ENCODE measurements around the gene FGD1. TPM values are rescaled to one million over a fixed set of nuclear protein-coding genes. Genes with fewer than 3 reads are reported as not detected.
"Not testable (repeated sequence)": the region's sequence is repeated elsewhere in the genome, so short reads cannot be mapped to it uniquely, and the experiment has no call there.

Gene FGD1
- total RNA-seq, 2 experiments from 2014 or later: 0.08 to 0.13 TPM

DNA sequence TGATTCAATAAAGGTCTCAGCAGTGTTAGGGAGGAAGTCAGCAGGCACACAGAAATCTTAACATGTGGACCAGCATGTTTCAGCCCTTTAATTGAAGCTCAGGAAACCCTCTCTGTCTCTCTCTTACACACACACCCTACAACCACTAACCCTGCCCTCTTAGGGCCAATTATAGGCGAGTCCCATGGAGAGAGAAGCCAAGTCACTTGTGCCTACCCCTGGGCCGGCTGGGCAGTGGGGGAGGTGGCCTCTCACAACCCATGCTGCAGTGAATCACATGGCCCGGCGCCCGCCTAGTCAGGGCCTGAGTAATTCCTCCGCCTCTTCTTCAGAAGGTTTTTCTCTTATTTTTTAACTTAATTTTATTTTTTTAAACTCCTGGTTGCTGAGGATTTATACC is 3.7 kb downstream of the FGD1 start:
- Mint-ChIP-seq H3K27ac (no peak overlapping the region), H3K36me3 (ENCODE audit: low read depth) (no peaks in the 10 kb centered on the region), H3K27me3 (peaks cover 21% of the 10 kb centered on the region), H3K9me3 (no peaks in the 10 kb centered on the region), H3K4me1 (peaks cover 9% of the 10 kb centered on the region), H3K4me3 (no peak overlapping the region)
- CTCF ChIA-PET: no interaction called here
- POLR2A ChIA-PET: no interaction called here
- no peak for DNase-seq

DNA sequence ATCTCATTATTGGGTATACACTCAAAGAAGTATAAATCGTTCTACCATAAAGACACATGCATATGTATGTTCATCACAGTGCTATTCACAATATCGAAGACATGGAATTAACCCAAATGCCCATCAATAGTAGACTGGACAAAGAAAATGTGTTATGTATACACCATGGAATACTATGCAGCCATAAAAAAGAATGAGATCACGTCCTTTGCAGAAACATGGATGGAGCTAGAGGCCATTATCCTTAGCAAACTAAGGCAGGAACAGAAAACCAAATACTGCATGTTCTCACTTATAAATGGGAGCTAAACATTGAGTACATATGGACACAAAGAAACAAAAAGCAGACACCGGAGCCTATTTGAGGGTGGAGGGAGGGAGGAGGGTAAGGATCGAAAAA is 6.2 kb downstream of the FGD1 start:
- CTCF ChIA-PET; H3K36me3 Mint-ChIP-seq (ENCODE audit: low read depth); H3K4me1 Mint-ChIP-seq; DNase-seq; H3K27ac Mint-ChIP-seq; H3K4me3 Mint-ChIP-seq; POLR2A ChIA-PET; H3K9me3 Mint-ChIP-seq: not testable (repeated sequence)
- H3K27me3 Mint-ChIP-seq: peaks cover 11% of the 10 kb centered on the region

- no peaks in the 10 kb centered on the region for H3K9me3 Mint-ChIP-seq
- ChIA-PET CTCF (no interaction called here), POLR2A (no interaction called here)
- DNase-seq: no peak
- H3K27me3 Mint-ChIP-seq: no peaks in the 10 kb centered on the region
- no peak overlapping the region for H3K27ac Mint-ChIP-seq
- no peak overlapping the region for H3K4me3 Mint-ChIP-seq
- H3K36me3 Mint-ChIP-seq (ENCODE audit: low read depth): no peaks in the 10 kb centered on the region
- no peaks in the 10 kb centered on the region for H3K4me1 Mint-ChIP-seq
Measured at GRCh38 chrX:54484666-54485065, 11.4 kb downstream of the FGD1 start.

DNA sequence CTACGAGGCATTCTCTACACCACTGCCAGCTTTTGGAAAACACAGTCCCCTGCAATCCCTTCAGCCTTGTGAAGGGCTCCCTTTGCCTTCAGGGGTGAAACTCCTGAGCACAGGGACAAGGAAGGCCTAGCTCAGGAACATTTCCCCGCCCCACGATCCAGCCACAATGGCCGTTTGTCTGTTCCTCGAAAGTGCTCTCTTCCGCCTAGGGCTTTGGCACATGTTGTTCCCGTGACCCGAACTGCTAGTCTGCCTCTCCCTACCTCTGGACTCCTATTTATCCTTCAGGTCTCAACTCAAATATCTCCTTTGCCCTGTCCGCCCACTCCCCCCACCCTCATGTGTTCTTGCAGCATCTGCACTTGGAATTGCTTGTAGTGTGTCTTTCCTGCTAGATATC is 12.1 kb downstream of the FGD1 start:
- POLR2A ChIA-PET: no interaction called here
- no peak overlapping the region for H3K27ac Mint-ChIP-seq
- no peaks in the 10 kb centered on the region for H3K9me3 Mint-ChIP-seq
- H3K4me1 Mint-ChIP-seq: no peaks in the 10 kb centered on the region
- H3K36me3 Mint-ChIP-seq (ENCODE audit: low read depth): no peaks in the 10 kb centered on the region
- H3K27me3 Mint-ChIP-seq: no peaks in the 10 kb centered on the region
- no peak overlapping the region for H3K4me3 Mint-ChIP-seq
- CTCF ChIA-PET: no interaction called here
- no peak for DNase-seq

DNA sequence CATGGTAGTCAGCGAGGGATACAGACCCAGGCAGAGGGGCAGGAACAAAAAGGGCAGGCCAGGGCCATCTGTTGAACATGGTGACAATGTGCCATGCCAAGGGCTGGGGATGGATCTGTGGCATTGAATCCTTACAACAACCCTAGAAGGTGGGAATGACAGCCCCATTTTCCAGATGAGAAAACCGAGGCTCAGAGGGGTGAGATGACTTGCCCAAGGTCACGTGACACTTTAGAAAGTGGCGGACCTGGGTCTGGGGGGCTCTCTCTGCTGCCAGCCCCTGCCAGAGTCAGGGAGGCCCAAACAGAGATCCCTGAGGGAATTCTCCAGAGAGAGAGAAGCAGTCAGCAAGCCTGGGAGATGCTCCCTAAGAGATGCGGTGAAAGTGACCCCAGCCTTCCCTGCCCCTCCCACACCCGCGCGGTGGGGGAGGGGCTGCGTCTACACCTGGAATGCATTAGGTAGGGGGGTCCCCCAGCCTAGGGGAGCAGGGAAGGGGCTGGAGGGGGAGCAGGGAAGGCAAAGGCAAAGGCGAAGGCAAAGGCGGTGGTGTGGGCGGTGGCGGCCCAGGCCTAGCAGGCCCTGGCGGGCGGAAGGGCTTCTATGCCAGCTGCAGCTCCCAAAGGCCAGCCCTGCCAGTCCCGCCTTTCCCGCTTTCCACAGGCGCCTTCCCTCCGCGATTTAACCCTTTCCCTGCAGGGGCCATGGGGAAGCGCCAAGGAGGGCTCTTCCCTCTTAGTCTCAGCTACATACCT is 13.0 kb downstream of the FGD1 start:
- DNase-seq: no peak
- H3K4me3 Mint-ChIP-seq: no peak overlapping the region
- no peaks in the 10 kb centered on the region for H3K9me3 Mint-ChIP-seq
- no peak overlapping the region for H3K27ac Mint-ChIP-seq
- ChIA-PET CTCF (no interaction called here), POLR2A (no interaction called here)
- no peaks in the 10 kb centered on the region for H3K36me3 Mint-ChIP-seq (ENCODE audit: low read depth)
- H3K4me1 Mint-ChIP-seq: no peaks in the 10 kb centered on the region
- no peaks in the 10 kb centered on the region for H3K27me3 Mint-ChIP-seq

- DNase-seq: no peak
- ChIA-PET POLR2A (interaction anchor here (0.6 kb wide), 1 partner anchor 796 kb away, joined by 3 read pairs; no protein-coding TSS in a partner anchor), CTCF (no interaction called here)
- Mint-ChIP-seq H3K36me3 (ENCODE audit: low read depth) (no peaks in the 10 kb centered on the region), H3K4me3 (no peak overlapping the region), H3K9me3 (no peaks in the 10 kb centered on the region), H3K4me1 (no peaks in the 10 kb centered on the region), H3K27ac (no peak overlapping the region), H3K27me3 (no peaks in the 10 kb centered on the region)
Measured at GRCh38 chrX:54479136-54480111, 16.6 kb downstream of the FGD1 start.

- DNase-seq: no peak
- Mint-ChIP-seq H3K4me1 (no peaks in the 10 kb centered on the region), H3K27me3 (no peaks in the 10 kb centered on the region), H3K4me3 (no peak overlapping the region), H3K36me3 (ENCODE audit: low read depth) (no peaks in the 10 kb centered on the region), H3K9me3 (no peaks in the 10 kb centered on the region), H3K27ac (no peak overlapping the region)
- POLR2A ChIA-PET: no interaction called here
- CTCF ChIA-PET: no interaction called here
Measured at GRCh38 chrX:54473993-54474859, 21.8 kb downstream of the FGD1 start.

- Mint-ChIP-seq H3K9me3 (no peaks in the 10 kb centered on the region), H3K4me1 (no peaks in the 10 kb centered on the region), H3K4me3 (no peak overlapping the region), H3K27ac (no peak overlapping the region), H3K36me3 (ENCODE audit: low read depth) (no peaks in the 10 kb centered on the region), H3K27me3 (no peaks in the 10 kb centered on the region)
- ChIA-PET POLR2A (no interaction called here), CTCF (no interaction called here)
- no peak for DNase-seq
Measured at GRCh38 chrX:54470054-54470760, 25.8 kb downstream of the FGD1 start.

DNA sequence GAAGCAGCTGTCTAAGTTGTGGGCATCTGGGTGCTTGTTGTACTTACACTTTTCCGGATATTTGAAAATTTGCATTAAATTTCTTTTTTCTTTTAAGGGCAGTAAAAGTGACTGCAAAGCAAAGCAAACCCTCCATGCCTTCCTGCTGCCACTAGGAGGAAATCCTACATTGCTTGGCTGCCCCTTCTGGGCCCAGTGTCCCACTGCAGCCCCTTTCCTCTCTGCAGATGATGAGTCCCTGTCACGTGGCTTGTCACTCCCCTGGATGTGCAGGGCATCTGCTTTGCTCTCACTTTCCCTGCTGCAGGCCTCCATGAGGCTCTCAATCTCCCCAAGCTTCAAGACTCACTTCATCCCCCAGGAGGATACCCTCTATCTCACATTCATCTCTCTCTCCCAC is 43.1 kb downstream of the FGD1 start:
- no peak overlapping the region for H3K27ac Mint-ChIP-seq
- no peaks in the 10 kb centered on the region for H3K9me3 Mint-ChIP-seq
- ChIA-PET CTCF (no interaction called here), POLR2A (no interaction called here)
- no peak overlapping the region for H3K4me3 Mint-ChIP-seq
- no peaks in the 10 kb centered on the region for H3K36me3 Mint-ChIP-seq (ENCODE audit: low read depth)
- no peaks in the 10 kb centered on the region for H3K4me1 Mint-ChIP-seq
- no peak for DNase-seq
- no peaks in the 10 kb centered on the region for H3K27me3 Mint-ChIP-seq

- H3K4me1 Mint-ChIP-seq: no peaks in the 10 kb centered on the region
- no peak overlapping the region for H3K4me3 Mint-ChIP-seq
- POLR2A ChIA-PET: no interaction called here
- no peak overlapping the region for H3K27ac Mint-ChIP-seq
- no peak for DNase-seq
- H3K36me3 Mint-ChIP-seq (ENCODE audit: low read depth): peaks cover 3% of the 10 kb centered on the region
- no peaks in the 10 kb centered on the region for H3K9me3 Mint-ChIP-seq
- CTCF ChIA-PET: no interaction called here
- no peaks in the 10 kb centered on the region for H3K27me3 Mint-ChIP-seq
Measured at GRCh38 chrX:54449929-54450328, 46.1 kb downstream of the FGD1 start.

DNA sequence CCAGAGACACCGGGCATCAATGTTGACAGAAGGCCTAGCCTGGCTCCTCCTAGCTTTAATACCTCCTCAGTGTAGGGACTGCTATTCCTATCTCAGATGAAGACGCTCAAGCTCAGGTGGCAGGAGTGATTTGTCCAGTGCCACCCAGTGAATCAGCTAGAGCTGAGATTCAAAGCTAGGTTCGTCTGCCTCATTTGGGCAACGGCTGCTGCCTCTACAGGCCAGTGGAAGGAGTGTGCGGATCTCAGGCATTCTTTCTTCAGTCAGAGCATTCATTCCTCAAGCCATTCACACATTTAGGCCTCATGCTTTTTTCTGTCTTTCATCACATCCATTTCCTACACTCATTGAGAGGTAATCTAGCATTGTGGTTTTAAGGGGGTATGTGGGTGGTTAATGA is 48.6 kb downstream of the FGD1 start:
- no peak for DNase-seq
- CTCF ChIA-PET: no interaction called here
- Mint-ChIP-seq H3K9me3 (no peaks in the 10 kb centered on the region), H3K27ac (no peak overlapping the region), H3K27me3 (no peaks in the 10 kb centered on the region), H3K4me1 (peaks cover 6% of the 10 kb centered on the region), H3K4me3 (no peak overlapping the region), H3K36me3 (ENCODE audit: low read depth) (peaks cover 19% of the 10 kb centered on the region)
- POLR2A ChIA-PET: no interaction called here

GRCh38 chrX:54446084-54446483 is 50.0 kb downstream of the FGD1 start:
- no peaks in the 10 kb centered on the region for H3K27me3 Mint-ChIP-seq
- peaks cover 19% of the 10 kb centered on the region for H3K4me1 Mint-ChIP-seq
- no peaks in the 10 kb centered on the region for H3K9me3 Mint-ChIP-seq
- ChIA-PET CTCF (no interaction called here), POLR2A (no interaction called here)
- H3K36me3 Mint-ChIP-seq (ENCODE audit: low read depth): peaks cover 24% of the 10 kb centered on the region
- no peak for DNase-seq
- no peak overlapping the region for H3K27ac Mint-ChIP-seq
- H3K4me3 Mint-ChIP-seq: no peak overlapping the region

- H3K27ac Mint-ChIP-seq: no peak overlapping the region
- CTCF ChIA-PET: no interaction called here
- no peak overlapping the region for H3K4me3 Mint-ChIP-seq
Measured at GRCh38 chrX:54444752-54445151, 51.3 kb downstream of the FGD1 start.

More at GRCh38 chrX:54444752-54445151, 51.3 kb downstream of the FGD1 start:
- Mint-ChIP-seq H3K36me3 (ENCODE audit: low read depth) (peaks cover 24% of the 10 kb centered on the region), H3K27me3 (no peaks in the 10 kb centered on the region), H3K9me3 (no peaks in the 10 kb centered on the region), H3K4me1 (peaks cover 23% of the 10 kb centered on the region)
- no peak for DNase-seq
- POLR2A ChIA-PET: interaction anchor here (0.6 kb wide), 1 partner anchor 726 kb away, joined by 3 read pairs; no protein-coding TSS in a partner anchor
